GM08714 (cell line): ENCODE measurements around the gene SYNPR.

ENCODE experiments used
- H3K4me3 ChIP-seq: fragments of 200-500 bp; sonication (Bioruptor generic); 2 replicates; pipeline ENCODE4 v1.5.1; 2014; ENCODE audit warnings: mild to moderate bottlenecking, low read length, inconsistent platforms
- ZNF274 ChIP-seq: IDR thresholded peaks from 2 replicates; pipeline ENCODE4 v1.6.1; 2012; ENCODE audit warnings: mild to moderate bottlenecking, low read depth, low read length

The SYNPR gene

DNA sequence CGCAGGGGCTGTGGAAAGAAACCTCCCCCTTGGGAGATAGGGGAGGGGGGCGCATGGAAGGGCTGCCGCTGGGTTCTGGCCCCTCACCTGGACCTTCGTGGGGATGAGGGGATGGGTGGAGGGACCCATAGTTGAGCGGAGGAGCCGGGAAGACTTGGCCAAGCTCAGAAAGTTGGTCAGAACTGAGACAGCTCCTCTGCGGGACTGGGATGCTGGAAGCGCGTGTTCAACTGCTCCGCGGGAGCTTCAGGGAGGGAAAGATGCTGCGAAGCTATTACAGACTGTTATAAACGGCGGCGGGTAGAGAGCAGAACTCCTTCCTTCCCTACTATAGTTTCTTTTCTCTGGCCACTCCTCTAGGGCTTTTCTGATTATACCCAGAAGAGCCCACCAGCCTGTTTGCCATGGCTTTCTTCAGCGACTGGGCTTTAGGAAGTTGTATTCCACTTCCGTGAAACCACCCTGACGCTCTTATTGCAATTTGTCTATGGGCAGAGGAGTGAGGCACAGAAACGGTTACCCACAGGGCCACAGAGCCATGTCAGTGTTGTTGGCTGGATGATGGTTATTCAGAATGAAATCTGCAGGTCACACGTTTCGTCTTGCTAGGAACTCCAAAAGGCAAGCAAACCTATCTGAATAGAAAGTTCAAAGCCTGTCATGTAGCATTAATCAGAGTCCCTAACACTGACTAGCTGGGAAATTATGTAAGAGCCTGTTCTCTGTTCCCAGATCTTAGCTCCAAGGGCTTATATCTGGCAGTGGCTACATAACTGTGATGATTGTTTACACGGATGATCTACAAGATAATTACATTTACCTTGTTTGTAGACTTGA is 1.1 kb downstream of the SYNPR start:
- H3K4me3 ChIP-seq = no peak overlapping the region
- TF ChIP-seq ZNF274 = no peak

GRCh38 chr3:63287610-63288009 is 9.5 kb downstream of the SYNPR start:
- no peak overlapping the region for H3K4me3 ChIP-seq
- no peak for TF ChIP-seq ZNF274

DNA sequence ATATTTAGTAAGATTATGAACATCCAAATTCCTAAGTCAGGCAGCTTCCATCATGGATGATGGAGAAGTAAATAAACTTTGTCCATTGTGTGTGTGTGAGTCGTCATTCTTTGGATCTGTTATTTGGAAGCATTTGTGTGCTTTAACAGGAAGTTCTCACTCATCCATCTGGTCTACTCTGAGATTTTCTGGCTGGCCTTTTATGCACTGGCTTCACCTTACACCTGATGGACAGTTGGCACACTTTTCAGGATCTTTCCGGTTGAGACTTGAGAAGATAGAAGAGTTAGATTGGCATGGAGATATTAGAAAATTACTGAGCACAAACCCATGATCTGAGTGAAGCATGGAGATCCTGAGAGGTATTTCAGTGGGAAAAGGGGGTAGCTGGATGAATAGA is 12.6 kb downstream of the SYNPR start:
- TF ChIP-seq ZNF274 = no peak
- no peak overlapping the region for H3K4me3 ChIP-seq

DNA sequence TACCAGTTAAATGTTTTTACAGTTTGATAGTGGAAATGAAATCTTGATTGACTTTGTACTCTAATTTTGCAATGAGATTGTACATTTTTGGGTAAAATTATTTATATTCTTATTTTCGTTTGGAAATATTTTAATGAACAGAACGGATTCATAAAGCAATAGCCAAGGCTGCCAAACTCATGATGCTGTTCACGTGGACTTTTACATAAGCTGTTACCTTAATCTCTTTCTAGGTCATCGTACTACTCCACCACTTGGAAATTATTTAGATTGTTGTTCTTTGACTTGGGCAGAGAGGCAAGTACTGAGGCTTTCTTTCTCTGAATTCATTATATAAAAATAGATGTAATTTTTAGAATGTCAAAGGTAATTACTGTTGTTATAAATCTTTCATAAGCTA is 16.2 kb downstream of the SYNPR start:
- H3K4me3 ChIP-seq = no peak overlapping the region
- no peak for TF ChIP-seq ZNF274

- no peak overlapping the region for H3K4me3 ChIP-seq
- no peak for TF ChIP-seq ZNF274
Observed at GRCh38 chr3:63295356-63295755, 17.2 kb downstream of the SYNPR start.

- no peak for TF ChIP-seq ZNF274
- H3K4me3 ChIP-seq = no peak overlapping the region
Observed at GRCh38 chr3:63295806-63296205, 17.7 kb downstream of the SYNPR start.

DNA sequence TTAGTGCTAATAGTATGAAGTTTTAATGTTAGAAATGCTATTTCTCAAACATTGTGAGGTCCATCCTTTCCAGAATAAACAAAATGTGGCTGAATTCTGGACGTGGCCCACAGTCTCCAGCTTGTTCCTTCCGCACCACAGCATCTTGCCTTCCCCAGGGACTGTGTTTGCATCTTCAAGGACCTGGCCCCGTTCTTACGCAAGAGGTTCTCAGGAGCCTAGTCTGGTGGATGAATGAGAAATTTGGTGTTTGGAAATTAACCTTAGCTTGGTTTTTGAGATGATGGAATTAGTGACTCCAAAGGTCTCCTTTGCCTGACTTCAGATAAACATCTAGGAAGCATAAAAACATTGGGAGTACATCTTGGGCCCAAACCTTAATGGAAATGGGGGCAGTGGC is 18.1 kb downstream of the SYNPR start:
- no peak for TF ChIP-seq ZNF274
- H3K4me3 ChIP-seq = no peak overlapping the region

DNA sequence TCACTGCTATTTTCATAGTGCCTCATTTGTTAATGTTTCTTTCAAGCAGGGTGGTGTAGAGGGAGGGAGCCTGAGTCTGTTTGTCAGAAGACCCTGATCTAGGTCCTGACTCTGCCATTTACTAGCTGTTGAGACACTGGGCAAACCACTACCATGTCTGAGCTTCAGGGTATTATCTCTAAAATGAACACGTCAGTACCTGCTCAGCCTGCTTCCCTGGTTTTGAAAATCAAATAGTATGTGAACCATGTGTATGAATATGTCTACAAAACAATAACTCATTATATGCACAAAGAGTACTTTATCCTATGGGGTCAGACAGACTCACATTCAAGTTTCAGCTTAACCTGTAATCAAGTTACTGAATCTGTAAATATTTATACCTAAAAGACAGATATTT is 25.1 kb downstream of the SYNPR start:
- TF ChIP-seq ZNF274 = no peak
- no peak overlapping the region for H3K4me3 ChIP-seq

GRCh38 chr3:63304421-63304820 is 26.3 kb downstream of the SYNPR start:
- no peak overlapping the region for H3K4me3 ChIP-seq
- TF ChIP-seq ZNF274 = no peak

DNA sequence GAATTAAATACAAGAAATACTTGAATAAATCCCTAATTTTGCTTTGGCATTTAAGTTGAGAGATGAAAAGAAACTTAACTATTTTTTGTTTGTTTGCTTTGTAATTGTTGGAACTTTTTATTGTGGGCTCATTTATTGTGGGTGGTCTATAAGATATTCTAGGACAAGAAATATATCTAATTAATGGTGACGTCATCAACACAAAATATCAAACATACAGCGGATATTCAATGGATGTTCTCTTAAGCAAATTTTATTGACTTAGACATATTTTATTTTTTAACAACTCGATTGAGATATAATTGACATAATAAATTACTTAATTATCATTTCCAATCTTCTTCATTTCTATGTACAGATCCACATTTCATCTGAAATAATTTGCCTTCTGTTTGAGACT is 30.0 kb downstream of the SYNPR start:
- TF ChIP-seq ZNF274 = no peak
- H3K4me3 ChIP-seq = no peak overlapping the region

DNA sequence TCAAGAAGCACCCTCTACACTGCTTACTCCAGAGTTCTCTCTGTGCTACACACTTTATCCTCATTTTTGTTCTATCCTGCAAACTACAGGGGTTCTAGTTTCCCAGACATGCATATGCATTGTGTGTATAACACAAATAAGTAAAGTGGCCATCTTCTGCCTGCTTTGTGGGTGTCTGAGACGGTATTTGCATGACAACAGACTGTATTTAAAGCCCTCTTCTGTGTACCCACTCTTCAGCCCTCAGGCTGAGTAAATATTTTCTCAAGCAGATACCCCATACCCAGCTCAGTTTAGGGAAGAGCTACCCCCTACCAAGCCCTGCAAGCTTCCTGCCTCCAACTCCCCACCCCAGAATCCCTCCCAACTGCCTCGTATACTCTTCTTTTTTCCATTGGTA is 31.7 kb downstream of the SYNPR start:
- H3K4me3 ChIP-seq = no peak overlapping the region
- no peak for TF ChIP-seq ZNF274

DNA sequence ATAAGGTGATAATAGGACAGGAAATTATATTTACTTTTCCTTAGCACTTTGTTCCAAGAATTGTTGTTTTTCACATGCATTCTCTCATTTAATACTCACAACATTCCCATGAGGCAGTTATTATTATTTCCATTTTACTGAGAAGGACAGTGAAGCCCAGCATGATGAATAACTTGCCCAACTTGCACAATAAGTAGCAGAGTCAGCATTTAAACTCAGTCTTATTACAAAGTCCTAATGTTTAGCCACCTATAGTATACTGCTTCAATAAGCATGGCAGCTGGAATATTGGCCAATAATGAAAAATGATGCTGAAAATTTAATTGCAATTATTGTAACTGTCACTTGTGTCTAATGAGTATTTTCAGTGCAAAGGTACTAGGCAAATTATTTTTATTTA is 45.7 kb downstream of the SYNPR start:
- TF ChIP-seq ZNF274 = no peak
- H3K4me3 ChIP-seq = no peak overlapping the region

GRCh38 chr3:63324621-63325020 is 46.5 kb downstream of the SYNPR start:
- TF ChIP-seq ZNF274 = no peak
- no peak overlapping the region for H3K4me3 ChIP-seq

DNA sequence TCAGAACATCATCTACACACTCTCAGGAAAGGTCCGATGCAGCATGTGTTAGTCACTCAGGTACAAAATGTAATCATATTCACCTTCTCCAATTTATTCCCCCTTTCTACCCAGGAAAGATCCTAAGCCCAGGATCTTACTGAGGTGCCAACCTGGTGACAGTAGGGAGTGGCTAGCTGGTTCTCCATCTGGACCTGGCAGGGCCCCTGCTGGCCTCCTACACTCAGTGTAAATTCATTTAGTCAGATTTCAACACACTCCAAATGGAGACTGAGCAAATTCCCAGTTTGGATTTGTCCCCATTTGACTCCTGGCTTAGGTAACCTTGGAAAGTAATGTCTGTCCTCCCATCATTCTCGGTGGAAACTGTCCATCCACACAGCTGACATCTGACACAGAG is 47.3 kb downstream of the SYNPR start:
- no peak overlapping the region for H3K4me3 ChIP-seq
- TF ChIP-seq ZNF274 = no peak

DNA sequence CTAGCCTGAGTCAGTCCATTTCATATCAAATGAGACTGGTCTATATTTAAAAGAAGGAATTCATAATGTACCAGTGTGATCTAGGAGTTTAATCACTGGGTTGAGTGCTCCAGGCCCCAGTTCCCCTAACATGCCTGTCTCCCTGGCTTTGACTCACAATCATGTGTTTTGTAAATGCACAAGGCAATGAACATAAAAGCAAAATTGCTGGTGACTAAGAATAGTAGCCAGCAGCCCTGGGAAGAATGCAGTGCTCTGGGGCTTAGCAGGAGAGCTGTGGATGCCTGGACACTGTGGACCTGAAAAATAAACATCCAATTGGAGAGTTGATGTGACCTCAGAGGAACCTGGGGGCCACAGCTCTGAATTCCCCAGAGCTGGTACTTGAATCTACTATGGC is 50.3 kb downstream of the SYNPR start:
- no peak for TF ChIP-seq ZNF274
- H3K4me3 ChIP-seq = no peak overlapping the region

GRCh38 chr3:63331520-63331919 is 53.4 kb downstream of the SYNPR start:
- TF ChIP-seq ZNF274 = no peak
- no peak overlapping the region for H3K4me3 ChIP-seq
